Limb (tissue), 2 donors: ENCODE data around the gene TAS1R2.
"Not testable (repeated sequence)": the region's sequence is repeated elsewhere in the genome, so short reads cannot be mapped to it uniquely, and the experiment has no call there.

Source experiments
- DNase-seq, 2 donors: peaks; one replicate each; pipeline ENCODE4 v3.0.0-alpha.2; 2016; ENCODE audit errors: extremely low spot score in 2 of 2

The TAS1R2 gene

DNA sequence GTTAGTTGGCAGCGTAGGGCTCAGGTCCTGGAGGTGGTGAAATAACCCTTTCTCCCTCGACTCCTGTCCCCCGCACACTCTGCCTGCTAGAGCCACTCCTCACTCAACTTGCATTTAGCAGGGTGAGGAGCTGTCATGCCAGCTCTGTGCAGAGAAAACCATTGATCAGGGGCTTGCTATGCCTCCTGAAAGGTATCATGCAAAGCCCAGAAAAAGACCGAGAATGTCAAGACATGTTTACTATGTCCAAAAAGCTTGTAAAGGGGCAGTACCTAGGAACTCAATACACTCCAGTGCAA is 24.9 kb upstream of the TAS1R2 start:
- DNase-seq = no peak

DNA sequence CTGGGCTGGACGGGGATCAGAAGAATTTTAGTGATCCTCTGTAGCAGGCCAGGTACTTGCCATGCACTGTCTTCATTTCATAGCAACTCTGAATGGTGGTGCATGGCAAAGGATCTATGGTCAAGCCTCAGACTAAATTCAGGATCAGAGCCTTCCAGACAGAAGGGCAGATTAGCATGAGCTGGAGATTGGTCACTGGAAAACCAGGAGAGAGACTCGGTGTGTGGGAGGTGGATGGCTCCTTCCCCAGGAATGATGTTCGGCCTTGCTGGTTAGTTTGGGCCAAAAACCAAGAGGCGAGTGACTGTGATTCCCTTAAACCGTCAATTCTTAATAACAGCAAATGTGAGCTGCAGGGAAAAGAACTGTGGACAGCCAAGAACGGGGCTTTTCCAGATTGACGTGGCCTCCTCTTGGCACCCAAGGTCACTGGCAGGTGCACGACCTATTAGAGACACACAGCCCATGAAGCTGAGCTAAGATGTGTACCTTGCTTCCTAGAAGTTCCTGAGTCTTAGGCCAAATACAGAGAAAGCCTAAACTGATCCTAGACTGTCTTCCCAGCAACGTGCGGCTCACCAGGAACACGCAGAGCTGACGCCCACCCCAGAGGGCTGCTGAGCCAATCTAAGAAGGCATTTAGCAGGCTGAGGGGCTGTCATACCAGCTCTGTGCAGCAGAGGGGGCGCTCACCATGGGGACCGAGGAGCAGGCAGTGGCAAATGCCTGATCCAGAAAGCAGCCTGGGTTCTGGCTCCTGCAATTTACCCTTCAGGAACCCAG is 24.4 kb upstream of the TAS1R2 start:
- DNase-seq = peak; percentile 42 to 85

- no peak for DNase-seq
Measured at GRCh38 chr1:18883079-18883478, 23.6 kb upstream of the TAS1R2 start.

GRCh38 chr1:18882486-18882885 is 23.0 kb upstream of the TAS1R2 start:
- no peak for DNase-seq

GRCh38 chr1:18881642-18882431 is 22.4 kb upstream of the TAS1R2 start:
- DNase-seq = no peak

DNA sequence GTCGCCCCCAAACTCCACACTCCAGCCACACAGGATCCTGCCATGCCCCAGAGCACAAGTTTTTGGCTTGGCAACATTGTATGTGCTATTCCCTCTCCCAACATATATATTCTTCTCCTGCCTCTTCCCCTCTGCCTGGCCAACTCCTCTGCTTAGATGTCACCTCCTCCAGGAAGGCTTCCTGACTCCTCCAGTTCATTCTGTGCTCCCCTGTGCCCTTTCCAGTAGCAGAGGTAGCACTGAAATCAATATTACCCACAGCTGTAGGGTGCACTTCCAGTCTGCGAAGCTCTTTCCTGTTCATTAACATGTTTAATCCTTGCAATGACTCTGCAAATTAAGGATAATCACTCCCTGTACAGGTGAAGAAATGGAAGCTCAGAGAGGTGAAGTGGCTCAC is 21.7 kb upstream of the TAS1R2 start:
- DNase-seq = no peak

GRCh38 chr1:18880585-18880984 is 21.1 kb upstream of the TAS1R2 start:
- DNase-seq = no peak

- DNase-seq = peak in 1 of 2 donors; percentile 45
Measured at GRCh38 chr1:18879791-18880309, 20.4 kb upstream of the TAS1R2 start.

DNA sequence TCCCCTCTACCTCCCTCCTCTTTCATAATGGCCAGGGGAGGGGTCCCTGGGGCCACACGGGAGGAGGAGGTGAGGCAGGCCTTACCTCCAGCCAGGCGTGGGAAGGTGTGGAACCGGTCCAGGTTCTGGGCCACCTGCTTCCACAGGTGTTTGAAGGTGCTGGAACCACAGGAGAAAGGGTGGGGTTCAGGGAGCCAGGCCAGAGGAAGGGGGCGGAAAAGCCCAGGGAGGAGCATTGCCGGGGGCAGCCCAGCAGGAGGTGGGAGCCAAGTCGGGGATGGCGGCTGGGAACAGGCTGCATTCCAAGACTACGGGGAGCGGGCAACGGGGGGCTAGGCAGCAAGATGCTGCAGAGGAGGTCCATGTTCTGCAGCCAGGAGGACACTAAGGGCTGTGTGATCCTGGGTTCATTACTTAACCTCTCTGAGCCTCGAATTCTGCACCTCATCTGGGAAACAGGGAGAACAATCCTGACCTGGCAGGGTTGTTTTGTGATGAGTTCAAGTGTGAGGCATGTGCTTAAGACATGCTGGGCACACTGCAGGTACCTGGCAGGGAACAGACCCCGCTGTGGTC is 19.8 kb upstream of the TAS1R2 start:
- no peak for DNase-seq

DNA sequence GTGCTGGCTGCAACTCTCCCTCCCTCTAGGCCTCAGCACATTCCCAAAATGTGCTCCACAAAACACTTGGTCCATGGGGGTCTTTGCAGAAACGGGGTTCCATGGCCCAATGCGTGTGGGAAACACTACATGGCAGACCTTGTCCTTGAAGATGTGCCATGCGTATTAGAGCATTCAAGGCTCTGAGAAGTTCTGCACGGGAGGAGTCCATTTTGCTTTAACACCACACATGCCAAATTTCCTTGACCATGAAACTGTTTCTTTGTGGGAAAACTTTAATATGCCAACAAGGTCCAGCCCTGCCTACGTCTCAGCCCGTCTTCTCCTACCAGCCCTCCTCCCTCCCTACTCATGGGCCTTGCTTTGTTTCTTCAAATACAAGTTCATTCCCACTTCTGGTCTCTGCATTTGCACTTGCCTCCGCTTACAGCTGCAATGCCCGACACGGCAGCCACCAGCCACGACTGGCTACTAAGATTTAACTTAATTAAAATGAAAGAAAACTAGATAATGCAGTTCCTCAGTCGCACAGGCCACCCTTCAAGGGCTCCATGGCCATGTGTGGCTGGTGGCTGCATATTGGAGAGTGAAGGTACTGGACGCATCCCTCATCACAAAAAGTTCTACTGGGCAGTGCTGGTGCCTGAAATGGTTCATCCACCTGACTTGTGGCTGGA is 19.2 kb upstream of the TAS1R2 start:
- DNase-seq = no peak

GRCh38 chr1:18877282-18877681 is 17.8 kb upstream of the TAS1R2 start:
- DNase-seq = no peak

GRCh38 chr1:18876210-18876609 is 16.8 kb upstream of the TAS1R2 start:
- no peak for DNase-seq

DNA sequence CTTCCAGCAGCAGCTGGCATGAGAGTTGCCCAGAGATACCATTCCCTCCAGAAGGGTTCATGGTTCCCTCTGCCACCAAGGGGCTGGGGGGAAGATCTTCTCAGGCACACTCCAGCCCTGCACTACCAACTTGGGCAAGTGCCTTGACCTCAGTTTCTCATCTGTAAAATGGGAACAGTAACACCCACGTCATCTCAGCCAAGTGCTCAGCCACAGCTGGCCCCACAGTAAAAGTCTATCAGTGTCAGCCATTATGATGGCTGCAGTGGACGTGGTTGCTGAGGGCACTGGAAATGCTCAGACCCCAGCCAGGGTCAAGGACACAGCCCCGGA is 16.3 kb upstream of the TAS1R2 start:
- no peak for DNase-seq

DNA sequence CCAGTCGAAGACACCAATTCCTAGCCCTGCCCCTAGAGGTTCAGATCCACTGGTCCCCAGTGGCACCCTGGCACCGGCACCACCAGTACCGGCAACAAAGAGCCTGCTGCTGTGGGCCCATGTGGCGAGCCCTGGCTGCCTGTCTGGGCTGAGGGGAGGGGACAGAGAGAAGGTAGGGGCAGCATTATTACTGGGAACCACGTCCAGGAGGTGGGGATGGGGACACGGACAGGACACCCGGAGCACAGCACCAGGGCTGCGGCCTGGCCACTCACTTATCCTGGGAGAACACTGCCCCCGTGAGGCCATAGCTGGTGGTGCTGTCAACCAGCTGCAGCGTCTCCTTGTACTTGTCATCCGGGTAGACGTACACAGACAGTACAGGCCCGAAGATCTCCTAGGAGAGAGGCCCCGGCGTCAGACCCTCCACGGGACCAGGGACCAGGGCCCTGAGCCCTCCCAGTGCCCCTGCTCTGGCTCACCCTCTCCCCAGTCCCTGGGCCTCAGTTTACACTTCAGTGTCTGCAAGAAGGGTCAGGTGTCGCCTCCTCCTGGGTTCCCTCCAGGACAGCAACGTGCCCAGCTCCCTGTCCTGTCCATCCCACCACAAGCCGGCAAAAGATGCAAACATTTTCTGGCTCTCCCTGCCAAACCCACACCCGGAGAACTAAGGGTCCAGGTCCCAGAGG is 15.8 kb upstream of the TAS1R2 start:
- peak; percentile 81 to 90 for DNase-seq

- DNase-seq = peak in 1 of 2 donors; percentile 36
Measured at GRCh38 chr1:18874600-18874999, 15.1 kb upstream of the TAS1R2 start.

- DNase-seq = no peak
Measured at GRCh38 chr1:18874036-18874435, 14.6 kb upstream of the TAS1R2 start.

GRCh38 chr1:18872071-18872611 is 12.7 kb upstream of the TAS1R2 start:
- DNase-seq = no peak

DNA sequence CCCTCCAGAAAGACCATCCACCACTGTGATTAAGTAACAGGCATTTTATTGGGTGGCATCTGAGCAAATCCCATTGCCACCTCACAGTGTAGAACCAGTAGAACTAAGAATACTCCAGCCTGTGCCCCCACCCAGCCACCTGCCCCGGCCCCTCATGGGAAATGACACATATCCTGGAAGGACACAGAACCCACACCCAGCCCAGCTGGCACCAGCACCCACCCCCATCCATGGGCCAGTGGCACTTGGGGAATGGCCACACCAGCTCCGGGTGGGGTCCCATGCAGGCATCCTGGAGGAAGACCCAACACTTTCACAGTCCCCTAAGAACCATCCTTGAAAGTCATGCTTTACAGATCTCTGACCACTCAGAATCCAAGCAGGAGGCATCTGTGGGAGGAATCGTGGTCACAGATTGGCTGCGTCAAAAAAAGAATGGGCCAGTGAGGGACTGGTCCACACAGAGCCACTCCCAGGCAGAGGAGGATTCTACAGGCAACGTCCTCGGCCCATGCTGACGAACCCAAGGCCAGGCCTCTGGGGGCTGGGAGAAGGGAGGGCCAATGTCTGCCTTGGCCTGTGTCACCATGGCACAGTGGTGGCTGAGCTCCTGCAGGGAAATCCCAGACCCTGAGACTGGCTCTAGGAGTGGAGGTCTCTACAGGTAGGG is 12.1 kb upstream of the TAS1R2 start:
- no peak for DNase-seq

- no peak for DNase-seq
Measured at GRCh38 chr1:18870957-18871356, 11.5 kb upstream of the TAS1R2 start.

DNA sequence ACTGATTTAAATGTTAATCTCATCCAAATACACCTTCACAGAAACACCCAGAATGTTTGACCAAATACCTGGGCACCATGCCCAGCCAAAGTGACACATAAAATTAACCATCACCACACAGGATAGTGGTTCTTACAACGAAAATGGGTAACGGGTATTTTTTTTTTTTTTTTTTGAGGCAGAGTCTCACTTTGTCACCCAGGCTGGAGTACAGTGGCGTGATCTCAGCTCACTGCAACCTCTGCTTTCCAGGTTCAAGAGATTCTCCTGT is 11.1 kb upstream of the TAS1R2 start:
- not testable (repeated sequence) for DNase-seq
